ENCODE measurements around the gene TMEM131. TPM values are rescaled to one million over a fixed set of nuclear protein-coding genes. Genes with fewer than 3 reads are reported as not detected.
A peak's percentile ranks its signal among the peaks of the same experiment; 100 is the strongest.
"Not testable (repeated sequence)": the region's sequence is repeated elsewhere in the genome, so short reads cannot be mapped to it uniquely, and the experiment has no call there.

Gene TMEM131
- total RNA-seq, 1 donor from 2014 or later = 28.9 TPM

DNA sequence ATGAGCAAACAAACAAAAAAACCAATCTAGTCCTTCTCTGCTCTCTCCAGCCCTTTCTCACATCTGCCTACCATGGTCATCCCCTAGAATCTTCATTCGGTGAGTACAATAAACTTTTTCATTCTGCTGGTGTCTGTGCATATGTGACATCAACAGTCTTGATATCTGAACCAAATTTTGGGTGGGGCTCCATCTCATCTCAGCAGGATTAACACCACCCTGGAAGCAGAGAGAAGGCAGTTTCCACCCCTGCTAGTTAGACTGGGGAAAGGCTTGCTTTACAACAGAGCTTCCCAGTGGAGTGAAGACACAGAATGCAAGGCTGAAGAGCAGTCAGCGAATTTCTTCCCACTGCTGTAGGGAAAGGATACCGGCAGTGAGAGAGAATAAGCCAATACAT, 116.9 kb downstream of the TMEM131 start:
- TF ChIP-seq, protein P1, sequence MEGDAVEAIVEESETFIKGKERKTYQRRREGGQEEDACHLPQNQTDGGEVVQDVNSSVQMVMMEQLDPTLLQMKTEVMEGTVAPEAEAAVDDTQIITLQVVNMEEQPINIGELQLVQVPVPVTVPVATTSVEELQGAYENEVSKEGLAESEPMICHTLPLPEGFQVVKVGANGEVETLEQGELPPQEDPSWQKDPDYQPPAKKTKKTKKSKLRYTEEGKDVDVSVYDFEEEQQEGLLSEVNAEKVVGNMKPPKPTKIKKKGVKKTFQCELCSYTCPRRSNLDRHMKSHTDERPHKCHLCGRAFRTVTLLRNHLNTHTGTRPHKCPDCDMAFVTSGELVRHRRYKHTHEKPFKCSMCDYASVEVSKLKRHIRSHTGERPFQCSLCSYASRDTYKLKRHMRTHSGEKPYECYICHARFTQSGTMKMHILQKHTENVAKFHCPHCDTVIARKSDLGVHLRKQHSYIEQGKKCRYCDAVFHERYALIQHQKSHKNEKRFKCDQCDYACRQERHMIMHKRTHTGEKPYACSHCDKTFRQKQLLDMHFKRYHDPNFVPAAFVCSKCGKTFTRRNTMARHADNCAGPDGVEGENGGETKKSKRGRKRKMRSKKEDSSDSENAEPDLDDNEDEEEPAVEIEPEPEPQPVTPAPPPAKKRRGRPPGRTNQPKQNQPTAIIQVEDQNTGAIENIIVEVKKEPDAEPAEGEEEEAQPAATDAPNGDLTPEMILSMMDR (IDR thresholded peaks at IDR 0.05; ENCODE audit: borderline replicate concordance) = no peak
- peaks cover 6% of the 10 kb centered on the region for H3K36me3 ChIP-seq
- H3K9me3 ChIP-seq (replicated peaks) = peaks cover 11% of the 10 kb centered on the region
- peaks cover 13% of the 10 kb centered on the region for H3K4me1 ChIP-seq
- no peak overlapping the region for H3K27ac ChIP-seq (replicated peaks)
- intact Hi-C loops (cut with micrococcal nuclease) = no loop called here
- H3K4me3 ChIP-seq = no peak overlapping the region
- DNase-seq = no peak
- H3K27me3 ChIP-seq (ENCODE audit: low read depth) = no peaks in the 10 kb centered on the region

DNA sequence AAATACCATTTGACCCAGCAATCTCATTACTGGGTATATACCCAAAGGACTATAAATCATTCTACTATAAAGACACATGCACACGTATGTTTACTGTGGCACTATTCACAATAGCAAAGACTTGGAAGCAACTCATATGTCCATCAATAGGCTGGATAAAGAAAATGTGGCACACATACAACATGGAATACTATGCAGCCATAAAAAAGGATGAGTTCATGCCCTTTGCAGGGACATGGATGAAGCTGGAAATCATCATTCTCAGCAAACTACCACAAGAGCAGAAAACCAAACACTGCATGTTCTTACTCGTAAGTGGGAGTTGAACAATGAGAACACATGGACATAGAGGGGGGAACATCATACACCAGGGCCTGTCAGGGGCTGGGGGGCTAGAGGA, 117.4 kb downstream of the TMEM131 start:
- H3K27me3 ChIP-seq (ENCODE audit: low read depth); DNase-seq; H3K27ac ChIP-seq (replicated peaks); H3K36me3 ChIP-seq; H3K4me3 ChIP-seq; intact Hi-C loops (cut with micrococcal nuclease): not testable (repeated sequence)
- Histone ChIP-seq H3K9me3 (replicated peaks) (peaks cover 11% of the 10 kb centered on the region), H3K4me1 (peaks cover 16% of the 10 kb centered on the region)

DNA sequence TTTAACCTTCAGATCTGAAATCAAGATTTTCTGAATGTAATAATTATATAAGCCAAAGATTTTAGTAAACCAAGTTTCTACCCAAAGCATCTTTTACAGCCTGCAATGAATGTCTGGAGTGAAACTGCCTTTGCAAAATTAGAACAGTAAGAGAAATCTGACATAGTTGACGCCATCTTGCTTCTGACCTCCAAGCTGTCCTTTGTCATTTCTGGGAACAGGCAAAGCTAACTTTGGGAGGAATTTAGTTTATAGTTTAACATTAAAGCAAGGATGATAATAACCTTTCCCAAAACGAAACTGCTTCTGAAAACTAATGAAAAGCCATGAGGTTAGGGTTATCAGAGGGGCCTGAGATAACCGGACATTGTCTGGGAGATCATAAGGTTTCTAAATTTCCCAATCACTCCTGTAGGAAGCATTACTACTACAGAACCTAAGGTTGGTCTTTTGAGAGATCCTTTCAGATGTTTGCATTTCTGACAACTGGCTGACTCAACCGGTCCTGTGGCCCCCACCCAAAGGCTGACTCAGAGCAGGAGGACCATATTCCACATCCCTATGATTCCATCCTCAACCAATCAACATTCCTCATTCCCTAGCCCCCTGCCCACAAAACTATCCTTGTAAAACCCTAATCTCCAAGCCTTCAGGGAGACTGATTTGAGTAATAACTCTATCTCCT, 124.5 kb downstream of the TMEM131 start:
- Histone ChIP-seq H3K27me3 (ENCODE audit: low read depth) (no peaks in the 10 kb centered on the region), H3K4me1 (peaks cover 55% of the 10 kb centered on the region), H3K36me3 (no peaks in the 10 kb centered on the region), H3K9me3 (replicated peaks) (no peaks in the 10 kb centered on the region), H3K27ac (replicated peaks) (peak overlapping the region; percentile 84), H3K4me3 (no peak overlapping the region)
- TF ChIP-seq, protein P1 (IDR thresholded peaks at IDR 0.05; ENCODE audit: borderline replicate concordance) = no peak
- no peak for DNase-seq
- intact Hi-C loops (cut with micrococcal nuclease) = no loop called here

DNA sequence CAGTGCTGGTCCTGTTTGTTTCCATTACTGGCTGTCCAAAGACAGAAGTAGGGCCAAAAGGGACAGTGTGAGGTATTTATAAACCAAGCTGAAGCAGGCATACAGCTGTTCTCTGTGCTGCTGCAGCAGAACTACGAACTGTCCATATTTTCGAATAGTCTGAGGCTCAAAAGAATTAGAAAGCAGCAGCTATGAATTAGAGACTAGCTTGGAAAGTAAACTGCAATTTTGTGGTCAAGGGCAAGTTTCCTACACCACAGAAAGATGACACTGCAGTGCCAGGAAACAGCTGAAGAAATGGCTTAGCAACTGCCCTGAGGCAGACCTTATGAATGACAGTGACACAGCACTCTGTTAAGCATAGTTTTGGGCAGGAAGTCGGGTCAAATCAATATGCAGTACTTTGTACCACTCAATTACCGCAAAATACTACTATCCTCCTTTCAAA, 125.3 kb downstream of the TMEM131 start:
- TF ChIP-seq, protein P1 (IDR thresholded peaks at IDR 0.05; ENCODE audit: borderline replicate concordance) = no peak
- H3K36me3 ChIP-seq = no peaks in the 10 kb centered on the region
- H3K9me3 ChIP-seq (replicated peaks) = no peaks in the 10 kb centered on the region
- peak overlapping the region; percentile 20 for H3K4me3 ChIP-seq
- peaks cover 50% of the 10 kb centered on the region for H3K4me1 ChIP-seq
- peak overlapping the region; percentile 84 for H3K27ac ChIP-seq (replicated peaks)
- DNase-seq = no peak
- H3K27me3 ChIP-seq (ENCODE audit: low read depth) = no peaks in the 10 kb centered on the region
- intact Hi-C loops (cut with micrococcal nuclease) = no loop called here

DNA sequence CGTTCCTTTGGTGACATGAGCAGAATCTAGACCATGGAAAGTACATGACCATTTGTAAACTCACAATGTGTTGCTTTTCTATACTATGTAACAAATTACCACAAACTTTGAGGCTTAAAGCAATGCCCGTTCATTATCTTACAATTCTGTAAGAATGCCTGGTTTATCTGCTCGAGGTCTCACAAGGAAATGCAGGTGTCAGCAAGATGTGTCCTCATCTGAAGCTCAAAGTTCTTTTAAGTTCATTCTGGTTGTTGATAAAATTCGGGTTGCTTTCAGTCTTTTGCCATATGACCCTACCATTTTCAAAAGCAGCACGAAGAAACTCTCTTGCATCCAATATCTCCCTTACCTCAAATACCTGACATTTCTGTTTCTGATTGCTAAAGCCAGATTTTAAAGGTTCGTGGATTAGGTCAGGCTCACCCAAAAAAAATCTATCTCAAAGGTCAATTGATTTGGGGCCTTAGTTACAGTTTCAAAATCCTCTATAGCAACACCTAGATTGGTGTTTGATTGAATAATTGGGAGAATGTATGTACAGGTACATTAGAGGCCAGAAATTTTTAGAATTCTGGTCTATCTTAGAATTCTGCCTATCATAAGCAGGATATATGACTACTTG, 125.9 kb downstream of the TMEM131 start:
- Histone ChIP-seq H3K27ac (replicated peaks) (peak overlapping the region; percentile 84), H3K27me3 (ENCODE audit: low read depth) (no peaks in the 10 kb centered on the region), H3K4me1 (peaks cover 50% of the 10 kb centered on the region), H3K9me3 (replicated peaks) (no peaks in the 10 kb centered on the region), H3K4me3 (peak overlapping the region; percentile 20), H3K36me3 (no peaks in the 10 kb centered on the region)
- TF ChIP-seq, protein P1 (IDR thresholded peaks at IDR 0.05; ENCODE audit: borderline replicate concordance) = no peak
- DNase-seq = no peak
- intact Hi-C loops (cut with micrococcal nuclease) = no loop called here

Measured in left ventricle myocardium inferior (tissue), 1 donor.